ENCODE data around the gene KIF1C.
A peak's percentile ranks its signal among the peaks of the same experiment; 100 is the strongest.

The KIF1C gene

GRCh38 chr17:5031365-5032082, 33.8 kb downstream of the KIF1C start (continued):
- TF ChIP-seq PATZ1 (tag by site-specific recombination; IDR thresholded peaks at IDR 0.05) (peak; percentile 48; the same call in 1 of the 2 replicates), ZNF530 (tag by site-specific recombination; IDR thresholded peaks at IDR 0.05; ENCODE audit: low read depth) (no peak), ZXDB (tag by site-specific recombination; IDR thresholded peaks at IDR 0.05) (no peak), KLF7 (tag by site-specific recombination; IDR thresholded peaks at IDR 0.05; ENCODE audit: borderline replicate concordance) (no peak), ZNF362 (tag by site-specific recombination; IDR thresholded peaks at IDR 0.05) (no peak), ZNF366 (tag by site-specific recombination; conservative IDR thresholded peaks at IDR 0.05) (no peak), GLI4 (tag by site-specific recombination; IDR thresholded peaks at IDR 0.05) (no peak), ZNF433 (tag by site-specific recombination; IDR thresholded peaks at IDR 0.05; ENCODE audit: low read depth) (no peak), EGR2 (tag by site-specific recombination; IDR thresholded peaks at IDR 0.05; ENCODE audit: low read depth) (no peak; the same call in 1 of the 2 replicates), MZF1 (tag by site-specific recombination; IDR thresholded peaks at IDR 0.05; ENCODE audit: borderline replicate concordance) (no peak), ZNF670 (tag by site-specific recombination; IDR thresholded peaks at IDR 0.05; ENCODE audit: low read depth) (no peak), SCRT1 (tag by site-specific recombination; IDR thresholded peaks at IDR 0.05; ENCODE audit: borderline replicate concordance) (no peak), ZNF394 (tag by site-specific recombination; IDR thresholded peaks at IDR 0.05; ENCODE audit: borderline replicate concordance) (no peak), PBX3 (CRISPR knock-in tag; IDR thresholded peaks at IDR 0.05) (no peak), ZNF596 (tag by site-specific recombination; IDR thresholded peaks at IDR 0.05) (no peak), ZNF544 (tag by site-specific recombination; IDR thresholded peaks at IDR 0.05) (no peak), ZNF19 (tag by site-specific recombination; IDR thresholded peaks at IDR 0.05; ENCODE audit: low read depth) (no peak), ZNF777 (tag by site-specific recombination; IDR thresholded peaks at IDR 0.05; ENCODE audit: borderline replicate concordance) (no peak), KLF1 (tag by site-specific recombination; IDR thresholded peaks at IDR 0.05) (no peak), ZNF624 (tag by site-specific recombination; IDR thresholded peaks at IDR 0.05) (no peak)
- TF ChIP-seq, protein P1, sequence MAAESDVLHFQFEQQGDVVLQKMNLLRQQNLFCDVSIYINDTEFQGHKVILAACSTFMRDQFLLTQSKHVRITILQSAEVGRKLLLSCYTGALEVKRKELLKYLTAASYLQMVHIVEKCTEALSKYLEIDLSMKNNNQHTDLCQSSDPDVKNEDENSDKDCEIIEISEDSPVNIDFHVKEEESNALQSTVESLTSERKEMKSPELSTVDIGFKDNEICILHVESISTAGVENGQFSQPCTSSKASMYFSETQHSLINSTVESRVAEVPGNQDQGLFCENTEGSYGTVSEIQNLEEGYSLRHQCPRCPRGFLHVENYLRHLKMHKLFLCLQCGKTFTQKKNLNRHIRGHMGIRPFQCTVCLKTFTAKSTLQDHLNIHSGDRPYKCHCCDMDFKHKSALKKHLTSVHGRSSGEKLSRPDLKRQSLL (tag by site-specific recombination; IDR thresholded peaks at IDR 0.05) = no peak
- TF ChIP-seq, protein P2, sequence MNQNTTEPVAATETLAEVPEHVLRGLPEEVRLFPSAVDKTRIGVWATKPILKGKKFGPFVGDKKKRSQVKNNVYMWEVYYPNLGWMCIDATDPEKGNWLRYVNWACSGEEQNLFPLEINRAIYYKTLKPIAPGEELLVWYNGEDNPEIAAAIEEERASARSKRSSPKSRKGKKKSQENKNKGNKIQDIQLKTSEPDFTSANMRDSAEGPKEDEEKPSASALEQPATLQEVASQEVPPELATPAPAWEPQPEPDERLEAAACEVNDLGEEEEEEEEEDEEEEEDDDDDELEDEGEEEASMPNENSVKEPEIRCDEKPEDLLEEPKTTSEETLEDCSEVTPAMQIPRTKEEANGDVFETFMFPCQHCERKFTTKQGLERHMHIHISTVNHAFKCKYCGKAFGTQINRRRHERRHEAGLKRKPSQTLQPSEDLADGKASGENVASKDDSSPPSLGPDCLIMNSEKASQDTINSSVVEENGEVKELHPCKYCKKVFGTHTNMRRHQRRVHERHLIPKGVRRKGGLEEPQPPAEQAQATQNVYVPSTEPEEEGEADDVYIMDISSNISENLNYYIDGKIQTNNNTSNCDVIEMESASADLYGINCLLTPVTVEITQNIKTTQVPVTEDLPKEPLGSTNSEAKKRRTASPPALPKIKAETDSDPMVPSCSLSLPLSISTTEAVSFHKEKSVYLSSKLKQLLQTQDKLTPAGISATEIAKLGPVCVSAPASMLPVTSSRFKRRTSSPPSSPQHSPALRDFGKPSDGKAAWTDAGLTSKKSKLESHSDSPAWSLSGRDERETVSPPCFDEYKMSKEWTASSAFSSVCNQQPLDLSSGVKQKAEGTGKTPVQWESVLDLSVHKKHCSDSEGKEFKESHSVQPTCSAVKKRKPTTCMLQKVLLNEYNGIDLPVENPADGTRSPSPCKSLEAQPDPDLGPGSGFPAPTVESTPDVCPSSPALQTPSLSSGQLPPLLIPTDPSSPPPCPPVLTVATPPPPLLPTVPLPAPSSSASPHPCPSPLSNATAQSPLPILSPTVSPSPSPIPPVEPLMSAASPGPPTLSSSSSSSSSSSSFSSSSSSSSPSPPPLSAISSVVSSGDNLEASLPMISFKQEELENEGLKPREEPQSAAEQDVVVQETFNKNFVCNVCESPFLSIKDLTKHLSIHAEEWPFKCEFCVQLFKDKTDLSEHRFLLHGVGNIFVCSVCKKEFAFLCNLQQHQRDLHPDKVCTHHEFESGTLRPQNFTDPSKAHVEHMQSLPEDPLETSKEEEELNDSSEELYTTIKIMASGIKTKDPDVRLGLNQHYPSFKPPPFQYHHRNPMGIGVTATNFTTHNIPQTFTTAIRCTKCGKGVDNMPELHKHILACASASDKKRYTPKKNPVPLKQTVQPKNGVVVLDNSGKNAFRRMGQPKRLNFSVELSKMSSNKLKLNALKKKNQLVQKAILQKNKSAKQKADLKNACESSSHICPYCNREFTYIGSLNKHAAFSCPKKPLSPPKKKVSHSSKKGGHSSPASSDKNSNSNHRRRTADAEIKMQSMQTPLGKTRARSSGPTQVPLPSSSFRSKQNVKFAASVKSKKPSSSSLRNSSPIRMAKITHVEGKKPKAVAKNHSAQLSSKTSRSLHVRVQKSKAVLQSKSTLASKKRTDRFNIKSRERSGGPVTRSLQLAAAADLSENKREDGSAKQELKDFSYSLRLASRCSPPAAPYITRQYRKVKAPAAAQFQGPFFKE (tag by site-specific recombination; IDR thresholded peaks at IDR 0.05; ENCODE audit: borderline replicate concordance) = no peak
- TF ChIP-seq, protein P3, sequence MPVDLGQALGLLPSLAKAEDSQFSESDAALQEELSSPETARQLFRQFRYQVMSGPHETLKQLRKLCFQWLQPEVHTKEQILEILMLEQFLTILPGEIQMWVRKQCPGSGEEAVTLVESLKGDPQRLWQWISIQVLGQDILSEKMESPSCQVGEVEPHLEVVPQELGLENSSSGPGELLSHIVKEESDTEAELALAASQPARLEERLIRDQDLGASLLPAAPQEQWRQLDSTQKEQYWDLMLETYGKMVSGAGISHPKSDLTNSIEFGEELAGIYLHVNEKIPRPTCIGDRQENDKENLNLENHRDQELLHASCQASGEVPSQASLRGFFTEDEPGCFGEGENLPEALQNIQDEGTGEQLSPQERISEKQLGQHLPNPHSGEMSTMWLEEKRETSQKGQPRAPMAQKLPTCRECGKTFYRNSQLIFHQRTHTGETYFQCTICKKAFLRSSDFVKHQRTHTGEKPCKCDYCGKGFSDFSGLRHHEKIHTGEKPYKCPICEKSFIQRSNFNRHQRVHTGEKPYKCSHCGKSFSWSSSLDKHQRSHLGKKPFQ (tag by site-specific recombination; IDR thresholded peaks at IDR 0.05) = no peak
